GM23338 (cell line): ENCODE results near the gene SPATA13. TPM values are rescaled to one million over a fixed set of nuclear protein-coding genes. Genes with fewer than 3 reads are reported as not detected.

Experiments
- ATAC-seq: fragments of 200-7000 bp; cut with Tn5 transposase; 3 replicates; pipeline ENCODE4 v1.9.1; 2020
- DNase-seq: peaks from one replicate; pipeline ENCODE4 v3.0.0-alpha.2; 2015; ENCODE audit warnings: low spot score
- H2AFZ ChIP-seq: fragments of 200-600 bp; sonication (generic); 2 replicates; pipeline ENCODE4 v1.8.0; 2016; ENCODE audit warnings: antibody characterized with exemption, mild to moderate bottlenecking, moderate library complexity
- H3F3A ChIP-seq: fragments of 200-600 bp; sonication (generic); replicated peaks from 2 replicates; pipeline ENCODE4 v1.8.0; 2017; ENCODE audit warnings: antibody characterized with exemption, mixed run types, low read depth
- H3K27ac ChIP-seq: fragments of 200-600 bp; sonication (generic); 2 replicates; pipeline ENCODE4 v1.6.1; 2016; ENCODE audit warnings: low read depth
- H3K27me3 ChIP-seq: fragments of 200-600 bp; sonication (generic); 2 replicates; pipeline ENCODE4 v1.8.0; 2016; ENCODE audit warnings: mild to moderate bottlenecking, mixed run types, moderate library complexity; ENCODE audit not compliant: insufficient read depth
- H3K36me3 ChIP-seq: fragments of 200-600 bp; sonication (generic); 2 replicates; pipeline ENCODE4 v1.8.0; 2016; ENCODE audit warnings: mild to moderate bottlenecking; ENCODE audit not compliant: insufficient read depth
- H3K4me1 ChIP-seq: fragments of 200-600 bp; sonication (generic); 2 replicates; pipeline ENCODE4 v1.8.0; 2016; ENCODE audit warnings: mild to moderate bottlenecking, moderate library complexity; ENCODE audit not compliant: insufficient read depth
- H3K4me2 ChIP-seq: fragments of 200-600 bp; sonication (generic); 2 replicates; pipeline ENCODE4 v1.7.1; 2017; ENCODE audit warnings: mixed run types
- H3K4me3 ChIP-seq: fragments of 200-600 bp; sonication (generic); 2 replicates; pipeline ENCODE4 v1.6.1; 2016; ENCODE audit warnings: mixed run types
- H3K79me2 ChIP-seq: fragments of 200-600 bp; sonication (generic); replicated peaks from 2 replicates; pipeline ENCODE4 v1.8.0; 2017; ENCODE audit warnings: mild to moderate bottlenecking; ENCODE audit not compliant: insufficient read depth
- H3K9me2 ChIP-seq: fragments of 200-600 bp; sonication (generic); 2 replicates; pipeline ENCODE4 v1.8.0; 2017; ENCODE audit not compliant: insufficient read depth
- H4K20me1 ChIP-seq: fragments of 200-600 bp; sonication (generic); replicated peaks from 2 replicates; pipeline ENCODE4 v1.8.0; 2017; ENCODE audit warnings: mild to moderate bottlenecking; ENCODE audit not compliant: insufficient read depth
- H3K27ac Mint-ChIP-seq: 2 replicates; pipeline ENCODE4 v1.8.0; 2020; ENCODE audit warnings: inconsistent platforms, mild to moderate bottlenecking, moderate library complexity, mixed read lengths
- H3K27me3 Mint-ChIP-seq: 3 replicates; pipeline ENCODE4 v1.8.0; 2022; ENCODE audit warnings: low read depth, mild to moderate bottlenecking, moderate library complexity, mixed read lengths, inconsistent platforms; ENCODE audit not compliant: insufficient read depth, poor library complexity
- H3K36me3 Mint-ChIP-seq: 3 replicates; pipeline ENCODE4 v1.8.0; 2021; ENCODE audit warnings: low read depth, mild to moderate bottlenecking, inconsistent platforms, moderate library complexity, mixed read lengths
- H3K4me1 Mint-ChIP-seq: 3 replicates; pipeline ENCODE4 v1.8.0; 2020; ENCODE audit warnings: mild to moderate bottlenecking, inconsistent platforms, mixed read lengths
- H3K4me3 Mint-ChIP-seq: 3 replicates; pipeline ENCODE4 v1.8.0; 2021; ENCODE audit warnings: moderate library complexity, mild to moderate bottlenecking, inconsistent platforms, mixed read lengths
- H3K9me3 Mint-ChIP-seq: 3 replicates; pipeline ENCODE4 v1.8.0; 2020; ENCODE audit warnings: moderate library complexity, mild to moderate bottlenecking, inconsistent platforms, mixed read lengths
- CREB1 ChIP-seq: fragments of 250-450 bp; sonication (Bioruptor Pico); IDR thresholded peaks from 2 replicates; pipeline ENCODE4 v1.5.0; 2020; ENCODE audit warnings: low read depth, mild to moderate bottlenecking, moderate library complexity
- ETS1 ChIP-seq: IDR thresholded peaks from 2 replicates; pipeline ENCODE4 v1.6.1; 2016; ENCODE audit warnings: antibody characterized with exemption
- EZH2 ChIP-seq: fragments of 200-600 bp; sonication (generic); IDR thresholded peaks from one replicate; pipeline ENCODE4 v1.8.0; 2017; ENCODE audit warnings: antibody characterized with exemption, mild to moderate bottlenecking, low read depth; ENCODE audit not compliant: unreplicated experiment
- EZH2phosphoT487 ChIP-seq: fragments of 200-600 bp; sonication (generic); IDR thresholded peaks from one replicate; pipeline ENCODE4 v1.8.1; 2018; ENCODE audit warnings: antibody characterized with exemption; ENCODE audit not compliant: unreplicated experiment
- JUNB ChIP-seq: IDR thresholded peaks from one replicate; pipeline ENCODE4 v1.6.1; 2016; ENCODE audit warnings: antibody characterized with exemption; ENCODE audit not compliant: unreplicated experiment
- NANOG ChIP-seq: IDR thresholded peaks from 2 replicates; pipeline ENCODE4 v1.6.1; 2016; ENCODE audit warnings: antibody characterized with exemption, borderline replicate concordance
- STAT1 ChIP-seq: IDR thresholded peaks from one replicate; pipeline ENCODE4 v1.6.1; 2016; ENCODE audit warnings: antibody characterized with exemption; ENCODE audit not compliant: unreplicated experiment
- ZNF114 ChIP-seq: fragments of 250-450 bp; sonication (Bioruptor Pico); IDR thresholded peaks from 2 replicates; pipeline ENCODE4 v1.5.0; 2020; ENCODE audit warnings: mild to moderate bottlenecking, moderate library complexity
- polyA plus RNA-seq: library from polyadenylated mRNA; unstranded; fragments of >200 nt; fragmentation: Nextera tagmentation; extraction: Ambion mirVana; gene quantifications from 2 replicates; pipeline ENCODE4 v1.2.1, GENCODE V29; 2016
- total RNA-seq: library from RNA; depleted of rRNA; stranded (reverse); fragments of >200 nt; shearing (Covaris generic); gene quantifications from 2 replicates; pipeline ENCODE4 v1.2.3, GENCODE V29; 2014
- TF ChIP-seq, protein P1 (sequence below), 2 experiments: fragments of 200-600 bp in 1 of 2; sonication (generic) in 1 of 2; conservative IDR thresholded peaks; 2 replicates each; pipeline versions ENCODE4 v1.5.1 to v1.6.1; 2016 to 2017; ENCODE audit warnings: antibody characterized with exemption in 2 of 2, low read depth in 2 of 2, mild to moderate bottlenecking in 2 of 2, moderate library complexity in 1 of 2
- TF ChIP-seq, protein P2 (sequence below): IDR thresholded peaks from one replicate; pipeline ENCODE4 v1.6.1; 2018; ENCODE audit warnings: antibody characterized with exemption; ENCODE audit not compliant: unreplicated experiment

SPATA13 gene
- total and polyA plus RNA-seq, 2 experiments from 2014 or later: 11.9 to 45.7 TPM

- peaks cover 4% of the 10 kb centered on the region for H3K27me3 Mint-ChIP-seq
- Histone ChIP-seq H3K4me1 (peaks cover 18% of the 10 kb centered on the region; the same call in 1 of the 2 replicates), H3K27me3 (no peaks in the 10 kb centered on the region), H3K9me2 (no peaks in the 10 kb centered on the region), H3K79me2 (peaks cover 54% of the 10 kb centered on the region), H3K27ac (no peak overlapping the region), H3K36me3 (no peaks in the 10 kb centered on the region), H2AFZ (no peak overlapping the region), H3F3A (no peaks in the 10 kb centered on the region), H3K4me3 (no peak overlapping the region), H4K20me1 (no peaks in the 10 kb centered on the region), H3K4me2 (no peak overlapping the region)
- TF ChIP-seq, protein P1, sequence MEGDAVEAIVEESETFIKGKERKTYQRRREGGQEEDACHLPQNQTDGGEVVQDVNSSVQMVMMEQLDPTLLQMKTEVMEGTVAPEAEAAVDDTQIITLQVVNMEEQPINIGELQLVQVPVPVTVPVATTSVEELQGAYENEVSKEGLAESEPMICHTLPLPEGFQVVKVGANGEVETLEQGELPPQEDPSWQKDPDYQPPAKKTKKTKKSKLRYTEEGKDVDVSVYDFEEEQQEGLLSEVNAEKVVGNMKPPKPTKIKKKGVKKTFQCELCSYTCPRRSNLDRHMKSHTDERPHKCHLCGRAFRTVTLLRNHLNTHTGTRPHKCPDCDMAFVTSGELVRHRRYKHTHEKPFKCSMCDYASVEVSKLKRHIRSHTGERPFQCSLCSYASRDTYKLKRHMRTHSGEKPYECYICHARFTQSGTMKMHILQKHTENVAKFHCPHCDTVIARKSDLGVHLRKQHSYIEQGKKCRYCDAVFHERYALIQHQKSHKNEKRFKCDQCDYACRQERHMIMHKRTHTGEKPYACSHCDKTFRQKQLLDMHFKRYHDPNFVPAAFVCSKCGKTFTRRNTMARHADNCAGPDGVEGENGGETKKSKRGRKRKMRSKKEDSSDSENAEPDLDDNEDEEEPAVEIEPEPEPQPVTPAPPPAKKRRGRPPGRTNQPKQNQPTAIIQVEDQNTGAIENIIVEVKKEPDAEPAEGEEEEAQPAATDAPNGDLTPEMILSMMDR (conservative IDR thresholded peaks at IDR 0.05; ENCODE audit: low read depth in 2 of 2): peak; percentile 85 to 92
- TF ChIP-seq EZH2phosphoT487: no peak
- no peak for TF ChIP-seq STAT1
- no peak for TF ChIP-seq ETS1
- TF ChIP-seq EZH2: no peak
- no peak for TF ChIP-seq CREB1 (CRISPR knock-in tag)
- no peak for TF ChIP-seq JUNB
- no peak overlapping the region for H3K4me3 Mint-ChIP-seq
- no peaks in the 10 kb centered on the region for H3K36me3 Mint-ChIP-seq
- ATAC-seq (peak; percentile 41), DNase-seq (peak; percentile 90)
- peaks cover 50% of the 10 kb centered on the region for H3K4me1 Mint-ChIP-seq
- H3K27ac Mint-ChIP-seq: no peak overlapping the region
- no peaks in the 10 kb centered on the region for H3K9me3 Mint-ChIP-seq
Observed at GRCh38 chr13:24228852-24229458, 68.4 kb downstream of the SPATA13 start.

DNA sequence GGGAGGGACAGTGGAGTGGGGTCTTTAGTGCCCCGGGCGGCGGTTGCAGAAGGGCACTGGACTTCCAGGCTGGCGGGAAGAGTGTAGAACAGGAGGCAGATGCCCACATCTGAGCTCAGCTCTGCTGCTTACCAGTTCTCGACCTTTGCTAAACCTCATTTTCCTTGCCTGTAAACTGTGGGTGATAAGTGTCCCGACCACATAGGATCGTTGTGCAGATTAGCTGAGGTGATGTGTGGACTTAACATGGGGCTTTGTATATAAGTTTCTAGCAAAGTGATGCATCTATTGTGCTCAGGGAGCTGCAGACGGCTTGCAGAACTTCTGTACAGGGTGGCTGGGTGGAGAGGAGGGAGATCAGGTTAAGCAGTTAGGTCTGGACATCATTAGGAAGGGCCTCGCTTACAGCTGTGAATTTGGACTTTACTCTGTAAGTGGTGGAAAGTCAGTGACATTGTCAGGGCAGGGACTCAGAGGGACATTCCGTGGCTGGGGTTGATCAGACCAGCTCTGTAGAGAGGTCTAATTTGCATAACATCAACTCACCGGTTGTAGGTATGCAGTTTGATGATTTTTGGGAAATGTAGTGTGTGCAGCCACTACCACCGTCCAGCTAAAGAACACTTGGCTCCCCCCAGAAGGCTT lies 70.0 kb downstream of the SPATA13 start:
- Mint-ChIP-seq H3K4me3 (no peak overlapping the region), H3K27ac (no peak overlapping the region; the same call in 1 of the 2 replicates), H3K4me1 (peaks cover 52% of the 10 kb centered on the region), H3K36me3 (no peaks in the 10 kb centered on the region), H3K9me3 (no peaks in the 10 kb centered on the region), H3K27me3 (peaks cover 4% of the 10 kb centered on the region)
- no peaks in the 10 kb centered on the region for H4K20me1 ChIP-seq
- ATAC-seq (no peak), DNase-seq (no peak)
- H3K9me2 ChIP-seq: no peaks in the 10 kb centered on the region
- no peaks in the 10 kb centered on the region for H3K36me3 ChIP-seq
- H3K4me1 ChIP-seq: peaks cover 18% of the 10 kb centered on the region; the same call in 1 of the 2 replicates
- no peak overlapping the region for H3K4me3 ChIP-seq
- H2AFZ ChIP-seq: no peak overlapping the region
- no peak overlapping the region for H3K27ac ChIP-seq
- peaks cover 58% of the 10 kb centered on the region for H3K79me2 ChIP-seq
- H3K4me2 ChIP-seq: no peak overlapping the region
- no peaks in the 10 kb centered on the region for H3K27me3 ChIP-seq
- no peaks in the 10 kb centered on the region for H3F3A ChIP-seq
- TF ChIP-seq, protein P2, sequence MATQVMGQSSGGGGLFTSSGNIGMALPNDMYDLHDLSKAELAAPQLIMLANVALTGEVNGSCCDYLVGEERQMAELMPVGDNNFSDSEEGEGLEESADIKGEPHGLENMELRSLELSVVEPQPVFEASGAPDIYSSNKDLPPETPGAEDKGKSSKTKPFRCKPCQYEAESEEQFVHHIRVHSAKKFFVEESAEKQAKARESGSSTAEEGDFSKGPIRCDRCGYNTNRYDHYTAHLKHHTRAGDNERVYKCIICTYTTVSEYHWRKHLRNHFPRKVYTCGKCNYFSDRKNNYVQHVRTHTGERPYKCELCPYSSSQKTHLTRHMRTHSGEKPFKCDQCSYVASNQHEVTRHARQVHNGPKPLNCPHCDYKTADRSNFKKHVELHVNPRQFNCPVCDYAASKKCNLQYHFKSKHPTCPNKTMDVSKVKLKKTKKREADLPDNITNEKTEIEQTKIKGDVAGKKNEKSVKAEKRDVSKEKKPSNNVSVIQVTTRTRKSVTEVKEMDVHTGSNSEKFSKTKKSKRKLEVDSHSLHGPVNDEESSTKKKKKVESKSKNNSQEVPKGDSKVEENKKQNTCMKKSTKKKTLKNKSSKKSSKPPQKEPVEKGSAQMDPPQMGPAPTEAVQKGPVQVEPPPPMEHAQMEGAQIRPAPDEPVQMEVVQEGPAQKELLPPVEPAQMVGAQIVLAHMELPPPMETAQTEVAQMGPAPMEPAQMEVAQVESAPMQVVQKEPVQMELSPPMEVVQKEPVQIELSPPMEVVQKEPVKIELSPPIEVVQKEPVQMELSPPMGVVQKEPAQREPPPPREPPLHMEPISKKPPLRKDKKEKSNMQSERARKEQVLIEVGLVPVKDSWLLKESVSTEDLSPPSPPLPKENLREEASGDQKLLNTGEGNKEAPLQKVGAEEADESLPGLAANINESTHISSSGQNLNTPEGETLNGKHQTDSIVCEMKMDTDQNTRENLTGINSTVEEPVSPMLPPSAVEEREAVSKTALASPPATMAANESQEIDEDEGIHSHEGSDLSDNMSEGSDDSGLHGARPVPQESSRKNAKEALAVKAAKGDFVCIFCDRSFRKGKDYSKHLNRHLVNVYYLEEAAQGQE: no peak
- TF ChIP-seq ZNF114 (CRISPR knock-in tag): no peak
- no peak for TF ChIP-seq NANOG
- no peak for TF ChIP-seq STAT1
